NCI-H69 (cell line): Measurements from ENCODE around the gene DROSHA.
A peak's percentile ranks its signal among the peaks of the same experiment; 100 is the strongest.

ENCODE experiments used
- DNase-seq: peaks from one replicate; lab custom pipeline; 2025; lab: John Stamatoyannopoulos, UW

The DROSHA gene

DNA sequence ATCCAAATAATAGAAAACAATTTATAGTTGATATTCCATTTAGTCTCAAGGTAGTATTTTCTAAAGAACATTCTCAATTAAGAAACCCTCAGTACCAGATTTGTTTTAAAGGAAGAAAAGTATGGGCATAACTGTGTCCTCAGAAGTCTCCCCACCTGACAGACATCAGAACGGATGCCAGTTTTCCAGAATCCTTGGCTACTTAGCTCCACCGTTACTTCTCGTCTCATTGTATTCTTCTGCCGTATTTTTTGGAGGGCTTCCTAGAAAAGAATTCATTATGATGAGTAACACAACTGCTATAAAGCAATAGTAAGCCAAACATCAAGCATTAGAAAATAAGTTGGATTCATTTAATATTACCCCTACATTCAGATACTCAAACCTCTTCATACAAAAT, 67.8 kb downstream of the DROSHA start:
- no peak for DNase-seq

DNA sequence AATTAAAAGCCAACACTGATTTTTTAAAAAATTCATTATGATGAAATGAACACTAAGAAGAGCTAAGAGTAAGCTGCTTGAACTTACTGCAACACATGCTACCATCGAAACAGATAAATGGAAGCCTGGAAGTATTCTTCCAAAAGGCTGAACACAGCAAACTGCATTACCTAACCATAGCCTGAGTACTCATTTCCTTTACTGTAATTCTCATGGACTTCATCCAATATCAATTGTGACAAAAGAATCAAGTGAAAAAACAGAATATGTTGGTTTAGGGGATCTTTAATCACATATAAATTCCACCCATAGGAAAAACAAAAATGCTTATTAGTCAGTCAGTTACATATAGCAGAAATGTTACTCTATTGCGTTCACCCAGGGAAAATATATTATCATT, 68.5 kb downstream of the DROSHA start:
- DNase-seq: no peak

DNA sequence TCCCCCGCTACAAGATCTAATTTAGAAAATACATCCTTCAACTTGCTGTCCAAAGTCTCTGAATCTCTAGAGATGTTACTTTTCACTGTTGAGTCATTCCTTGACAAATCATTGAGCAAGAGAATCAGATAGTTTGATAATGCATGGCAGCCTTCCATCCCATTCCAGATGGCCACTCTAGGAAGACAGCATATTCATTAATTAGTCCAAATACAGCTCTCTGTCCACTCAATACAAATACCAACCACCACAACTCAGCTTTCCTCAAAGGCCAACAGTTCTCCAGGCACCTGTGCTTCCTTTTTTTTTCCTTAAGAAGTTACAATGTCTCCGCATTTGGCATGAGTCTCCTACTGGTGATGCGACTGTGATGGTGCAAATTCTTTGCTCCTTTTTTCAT, 72.3 kb downstream of the DROSHA start:
- no peak for DNase-seq

DNA sequence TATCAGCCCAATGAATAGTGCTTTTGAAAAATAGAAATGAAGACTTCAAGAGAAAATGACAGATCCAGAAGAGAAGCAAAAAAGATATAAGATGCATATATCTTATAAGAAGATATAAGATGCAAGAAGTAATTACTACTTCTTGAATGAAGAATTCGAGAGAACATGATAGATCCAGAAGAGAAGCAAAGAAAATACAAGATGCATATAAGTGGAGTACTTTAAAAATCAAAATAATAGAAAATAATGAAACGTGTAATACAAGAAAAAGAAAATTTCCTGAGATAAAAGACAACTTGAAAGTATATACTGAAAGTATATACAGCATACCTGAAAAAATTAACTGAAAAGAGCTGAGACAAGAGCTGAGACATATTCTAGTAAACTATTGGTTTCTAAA, 76.7 kb downstream of the DROSHA start:
- DNase-seq: no peak

DNA sequence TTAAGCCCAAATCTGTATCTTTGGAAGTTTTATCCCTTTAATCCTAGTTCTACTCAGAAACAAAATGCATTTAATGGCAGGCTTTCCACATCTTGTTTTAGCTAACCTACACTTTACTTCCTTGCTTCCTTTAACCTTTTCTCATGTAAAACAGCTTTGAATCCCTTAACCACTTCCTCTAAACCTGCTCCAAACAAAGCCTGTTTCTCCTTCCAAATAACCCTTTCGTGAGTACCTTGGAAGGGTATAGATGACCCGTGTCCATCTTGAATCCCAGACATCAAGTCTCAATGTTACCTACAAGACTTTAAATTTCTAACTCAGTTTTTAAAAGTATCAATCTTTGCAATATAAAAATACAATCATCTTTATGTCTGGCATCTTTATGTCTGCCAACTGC, 78.4 kb downstream of the DROSHA start:
- no peak for DNase-seq

DNA sequence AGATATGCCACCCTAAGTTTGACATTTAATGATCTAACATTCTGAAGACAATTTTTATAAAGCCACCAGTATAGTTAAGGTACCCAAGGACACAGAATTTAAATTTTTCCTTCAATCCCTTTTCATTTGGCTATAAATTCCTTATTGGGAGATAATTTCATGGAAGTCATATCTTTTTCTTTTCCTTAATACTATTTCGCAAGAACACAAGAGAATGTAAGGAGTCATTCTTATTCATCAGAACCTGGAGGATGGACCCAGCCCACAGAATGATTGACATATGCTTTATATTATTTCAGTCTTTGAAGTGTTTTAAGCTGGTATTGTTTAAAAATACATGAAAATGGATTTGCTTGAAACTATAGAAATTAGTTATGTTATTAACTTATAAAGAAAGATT, 79.6 kb downstream of the DROSHA start:
- no peak for DNase-seq

DNA sequence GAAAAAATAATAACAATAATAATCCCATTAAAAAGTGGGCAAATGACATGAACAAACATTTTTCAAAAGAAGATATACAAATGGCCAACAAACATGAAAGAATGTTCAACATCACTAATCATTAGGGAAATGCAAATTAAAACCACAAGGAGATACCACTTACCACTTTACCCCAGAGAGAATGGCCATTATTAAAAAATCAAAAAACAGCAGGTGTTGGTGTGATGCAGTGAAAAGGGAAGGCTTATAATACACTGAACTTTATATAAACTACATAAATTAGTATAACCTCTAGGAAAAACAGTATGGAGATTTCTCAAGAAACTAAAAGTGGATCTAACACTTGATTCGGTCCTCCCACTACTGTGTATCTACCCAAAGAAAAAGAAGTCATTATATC, 81.9 kb downstream of the DROSHA start:
- no peak for DNase-seq

DNA sequence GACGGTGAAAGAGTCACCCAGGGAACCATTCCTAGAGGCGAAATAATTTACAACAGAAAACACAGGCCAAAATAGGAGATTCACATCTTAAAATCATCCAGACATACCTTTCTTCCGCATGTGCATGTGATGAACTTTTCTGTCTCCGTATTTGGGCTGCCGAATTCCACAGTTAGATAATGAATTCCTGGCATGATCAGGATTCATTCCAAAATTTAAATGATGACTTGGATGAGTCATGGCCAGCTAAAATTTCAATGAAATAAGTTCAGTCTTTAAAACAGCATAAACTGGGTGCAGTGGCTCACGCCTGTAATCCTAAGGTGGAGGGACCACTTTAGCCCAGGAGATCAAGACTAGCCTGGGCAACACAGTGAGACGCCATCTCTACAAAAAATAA, 82.7 kb downstream of the DROSHA start:
- no peak for DNase-seq

DNA sequence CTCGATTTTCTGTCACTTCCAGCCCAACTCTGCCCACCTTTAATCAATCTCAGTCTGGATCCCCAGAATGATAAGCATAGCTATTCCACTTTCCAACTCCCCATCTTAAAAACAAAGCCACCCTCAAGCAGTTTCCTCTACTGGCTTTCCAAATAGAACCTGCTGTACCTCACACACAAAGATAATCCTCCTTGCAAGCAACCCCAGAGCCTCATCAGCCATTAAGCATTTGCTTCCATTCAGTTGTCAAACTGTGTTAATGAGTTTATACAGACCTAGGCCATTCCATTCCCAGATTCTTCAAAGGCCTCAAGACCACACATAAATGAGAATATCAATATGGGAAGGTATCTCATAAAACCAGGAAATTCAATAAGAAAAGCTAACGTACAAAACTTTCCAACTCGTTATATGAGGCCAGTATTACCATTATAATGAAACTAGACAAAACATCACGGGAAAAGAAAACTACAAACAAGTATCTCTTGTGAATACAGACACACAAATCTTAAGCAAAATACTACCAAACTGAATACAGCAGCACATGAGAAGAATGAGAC, 86.8 kb downstream of the DROSHA start:
- DNase-seq: no peak

DNA sequence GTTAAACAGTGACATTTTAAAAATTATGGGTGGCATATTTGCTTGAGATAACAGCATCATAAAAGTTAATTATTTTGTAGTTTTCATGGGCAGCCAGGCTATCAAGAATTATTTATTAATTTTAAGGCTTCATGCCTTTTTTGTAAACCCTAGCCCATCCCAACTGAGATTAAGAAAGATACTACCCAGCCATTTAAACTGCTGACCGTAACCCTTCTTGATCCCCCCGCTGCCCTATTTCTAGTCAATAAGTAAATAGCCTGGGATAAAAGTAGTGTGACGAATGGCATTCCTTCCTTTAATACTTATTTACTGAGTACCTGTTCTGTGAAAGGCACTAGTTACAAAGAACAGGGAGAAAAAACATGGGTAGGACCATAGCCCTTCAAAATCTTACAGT, 88.3 kb downstream of the DROSHA start:
- DNase-seq: no peak

DNA sequence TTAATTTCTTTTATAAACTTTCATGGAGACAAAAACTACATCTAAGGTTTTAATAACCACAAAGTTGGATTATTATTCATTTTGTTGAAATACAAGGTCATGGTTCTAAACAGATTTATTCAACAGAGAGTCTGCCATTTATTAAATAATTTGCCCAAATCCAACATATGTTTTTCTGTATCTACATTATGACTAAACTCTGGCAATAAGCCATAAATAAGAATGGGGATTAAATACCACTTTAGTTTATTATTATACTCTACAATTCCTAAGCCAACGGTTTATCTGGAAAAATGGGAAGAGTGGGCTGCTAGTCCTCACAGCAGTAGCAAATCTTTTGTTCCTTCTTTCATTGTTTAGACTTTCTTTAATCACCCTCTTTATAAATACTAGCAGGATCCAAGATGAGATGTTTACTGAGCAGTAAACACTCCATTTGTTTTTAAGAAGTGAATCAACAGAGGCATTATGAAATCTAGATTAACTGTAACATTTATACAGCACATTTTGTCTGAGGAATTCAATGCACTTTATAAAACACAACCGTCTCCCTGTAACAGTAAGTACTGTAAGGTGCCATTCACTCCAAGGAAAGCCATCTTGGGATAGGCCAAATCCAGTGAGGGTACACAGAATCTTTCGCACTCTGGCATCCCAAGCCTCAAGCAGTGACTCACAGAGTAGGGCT, 89.7 kb downstream of the DROSHA start:
- DNase-seq: peak; percentile 25

DNA sequence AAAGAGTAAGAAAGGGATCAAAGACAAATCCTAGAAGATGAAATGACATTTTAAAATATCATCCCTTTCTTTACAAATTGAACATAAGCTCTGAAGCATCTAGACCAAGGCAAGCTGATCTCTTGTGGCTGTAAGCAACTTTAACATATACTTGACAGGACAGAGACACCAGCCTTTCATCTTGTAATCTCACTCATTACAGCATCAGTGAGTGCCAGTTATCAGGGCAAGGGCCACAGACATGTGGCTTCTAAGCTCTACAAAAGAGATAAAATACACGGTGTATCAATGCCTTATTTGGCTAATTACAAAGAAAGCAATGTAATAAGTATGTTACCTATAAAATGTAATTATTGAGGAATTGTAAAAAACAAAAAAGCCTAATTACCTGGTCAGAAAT, 95.0 kb downstream of the DROSHA start:
- no peak for DNase-seq

DNA sequence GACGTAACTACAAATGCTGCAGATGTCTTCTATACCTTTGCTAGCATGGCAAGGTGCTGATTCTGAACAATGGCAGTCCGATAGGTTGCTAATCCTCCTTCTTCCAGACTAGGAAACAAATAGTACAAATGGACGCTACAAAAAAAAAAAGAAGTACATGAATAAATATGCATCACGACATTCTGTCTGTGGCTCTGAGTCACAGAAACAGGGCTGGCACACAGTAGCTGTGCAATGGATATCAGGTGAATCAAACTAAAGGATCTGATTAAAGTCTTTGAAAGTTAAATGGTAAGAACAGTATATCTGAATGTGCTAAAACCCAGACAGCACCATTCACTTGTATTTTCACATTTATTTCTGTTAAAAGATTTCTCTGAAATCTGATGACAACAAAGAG, 96.2 kb downstream of the DROSHA start:
- DNase-seq: no peak

DNA sequence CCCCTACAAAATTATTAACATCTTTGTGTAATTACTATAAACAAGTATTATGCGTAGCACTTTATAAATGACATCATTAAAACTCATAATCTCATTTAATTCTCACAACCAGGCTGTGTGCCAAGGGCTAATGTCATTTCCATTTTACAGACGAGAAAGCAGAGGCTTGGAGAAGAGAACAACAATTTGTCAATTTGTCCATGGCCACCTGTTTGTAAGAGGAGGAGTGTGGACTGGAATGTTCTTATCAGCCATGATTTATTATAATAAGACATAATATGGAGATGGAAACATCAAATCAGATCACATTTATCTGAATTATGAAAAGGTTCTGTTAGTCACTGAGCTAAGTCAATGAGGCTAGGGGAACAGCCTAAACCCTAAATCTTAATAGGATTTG, 97.0 kb downstream of the DROSHA start:
- DNase-seq: no peak

DNA sequence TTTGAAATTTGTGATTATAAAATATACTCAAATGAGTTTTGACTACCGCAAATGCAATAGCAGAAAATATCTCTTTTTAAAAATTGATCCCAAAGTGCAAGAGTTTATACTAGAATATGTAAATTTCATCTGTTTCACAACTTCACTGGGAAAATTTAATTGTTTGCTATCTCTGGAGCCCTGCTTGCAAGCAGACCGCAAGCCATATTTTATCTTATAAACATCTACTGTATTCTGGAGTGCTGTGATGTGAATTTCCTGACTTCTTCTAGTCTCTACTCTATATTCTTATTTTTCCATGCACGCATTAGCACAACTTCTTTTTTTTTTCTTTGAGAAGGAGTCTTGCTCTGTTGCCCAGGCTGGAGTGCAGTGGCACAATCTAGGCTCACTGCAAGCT, 98.7 kb downstream of the DROSHA start:
- DNase-seq: no peak

DNA sequence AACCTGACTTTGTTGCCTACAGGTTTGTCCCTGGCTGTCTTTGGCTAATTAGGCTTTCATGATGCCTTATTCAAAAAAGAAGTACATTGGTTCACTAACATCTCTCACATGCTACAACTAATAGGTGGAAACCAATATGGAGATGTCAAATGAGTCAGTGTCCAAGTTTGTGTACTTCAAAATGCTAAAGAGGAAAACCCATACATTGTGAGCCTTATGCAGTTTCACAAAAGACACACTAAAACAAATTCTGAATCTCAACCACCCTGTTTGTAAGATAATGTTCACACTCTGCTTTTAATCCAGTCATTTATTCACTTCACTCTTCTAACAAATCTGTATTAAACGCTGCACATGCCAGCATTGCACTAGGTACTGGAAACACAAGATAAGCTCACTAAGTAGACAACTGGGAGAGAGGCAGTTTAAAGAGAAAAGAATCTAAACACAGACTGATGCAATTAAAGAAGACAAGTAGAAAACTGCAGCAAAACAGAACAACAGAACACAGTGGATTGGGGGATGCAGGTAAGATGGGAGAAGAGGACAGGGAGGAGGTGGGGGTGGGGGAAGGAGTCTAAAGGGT, 104.1 kb downstream of the DROSHA start:
- DNase-seq: no peak

DNA sequence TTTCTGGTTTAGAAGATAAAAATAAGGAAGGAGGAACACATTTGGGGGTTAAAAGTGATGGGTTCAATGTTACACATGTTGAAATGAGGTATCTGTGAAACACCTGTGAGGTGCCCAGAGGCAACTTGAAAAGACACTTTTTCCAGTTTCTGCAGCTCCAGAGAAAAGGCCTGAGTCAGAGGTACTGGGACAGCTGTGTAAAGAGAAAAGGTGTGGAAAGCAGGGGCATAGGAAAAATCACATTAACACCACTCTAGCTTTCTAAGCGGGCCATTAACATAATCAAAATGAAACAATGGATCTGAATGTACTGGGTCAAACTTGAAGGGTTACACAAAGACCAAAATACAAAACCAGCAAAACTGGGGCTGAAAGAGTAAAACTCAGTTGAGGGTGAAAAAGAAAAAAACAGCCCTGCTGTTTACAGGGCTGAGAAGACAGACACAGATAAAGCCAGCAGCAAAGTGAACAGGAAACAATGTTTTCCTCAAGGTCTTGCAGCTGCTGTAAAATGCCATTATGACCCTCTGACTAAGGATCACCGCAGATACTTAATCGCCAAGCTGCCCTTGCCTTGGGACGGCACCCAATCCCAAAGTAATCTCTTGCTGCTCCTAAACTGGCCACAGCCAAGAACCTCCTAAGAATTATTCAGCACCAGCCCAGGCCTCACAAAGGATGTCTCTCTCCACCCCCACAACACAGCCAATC, 104.7 kb downstream of the DROSHA start:
- no peak for DNase-seq

DNA sequence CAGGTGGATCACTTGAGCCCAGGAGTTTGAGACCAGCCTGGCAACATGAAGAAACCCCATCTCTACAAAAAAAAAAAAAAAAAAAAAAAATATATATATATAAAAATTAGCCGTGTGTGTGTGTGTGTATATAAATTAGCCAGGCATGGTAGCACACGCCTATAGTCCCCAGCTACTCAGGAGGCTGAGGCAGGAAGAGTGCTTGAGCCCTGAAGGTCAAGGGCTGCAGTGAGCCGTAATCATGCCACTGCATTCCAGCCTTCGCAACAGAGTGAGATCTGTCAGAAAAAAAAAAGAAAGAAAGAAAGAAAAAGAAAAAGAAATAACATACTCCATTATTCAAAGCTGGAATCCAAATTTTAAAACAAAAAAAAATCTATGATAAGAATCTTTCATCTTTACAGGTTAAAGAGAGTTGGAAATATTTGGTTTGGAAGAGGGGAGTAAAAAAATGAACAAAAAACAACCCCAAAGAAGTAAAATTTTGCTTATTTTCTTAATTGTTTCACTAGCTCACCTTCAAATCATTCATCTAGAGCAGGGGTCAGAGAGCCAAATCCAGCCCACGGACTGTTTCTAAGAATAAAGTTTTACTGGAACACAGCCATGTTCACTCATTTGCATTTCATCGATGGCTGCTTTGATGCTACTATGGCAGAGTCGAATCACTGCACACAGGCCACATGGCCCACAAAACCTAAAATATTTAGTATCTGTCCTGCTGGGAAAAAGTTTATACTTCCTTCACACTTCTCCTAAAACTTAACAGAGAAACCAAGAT, 109.9 kb downstream of the DROSHA start:
- DNase-seq: no peak

DNA sequence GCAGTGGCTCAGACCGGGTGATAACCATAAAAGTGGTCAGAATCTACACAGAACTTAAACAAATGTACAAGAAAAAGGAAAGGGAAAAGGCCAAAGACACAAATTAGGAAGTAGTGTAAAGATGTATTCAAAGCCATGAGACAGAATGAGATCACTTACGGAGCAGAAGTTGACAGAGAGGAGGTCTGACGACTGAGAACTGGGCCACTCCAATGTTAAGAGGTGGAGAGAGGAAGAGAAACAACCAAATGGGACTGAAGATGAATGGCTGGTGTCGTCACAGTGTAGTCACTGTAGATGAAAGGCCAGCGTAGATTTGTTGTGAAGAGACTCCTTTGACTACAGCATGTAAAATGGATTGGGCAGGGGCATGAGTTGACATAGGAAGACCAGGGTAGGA, 114.4 kb downstream of the DROSHA start:
- no peak for DNase-seq

DNA sequence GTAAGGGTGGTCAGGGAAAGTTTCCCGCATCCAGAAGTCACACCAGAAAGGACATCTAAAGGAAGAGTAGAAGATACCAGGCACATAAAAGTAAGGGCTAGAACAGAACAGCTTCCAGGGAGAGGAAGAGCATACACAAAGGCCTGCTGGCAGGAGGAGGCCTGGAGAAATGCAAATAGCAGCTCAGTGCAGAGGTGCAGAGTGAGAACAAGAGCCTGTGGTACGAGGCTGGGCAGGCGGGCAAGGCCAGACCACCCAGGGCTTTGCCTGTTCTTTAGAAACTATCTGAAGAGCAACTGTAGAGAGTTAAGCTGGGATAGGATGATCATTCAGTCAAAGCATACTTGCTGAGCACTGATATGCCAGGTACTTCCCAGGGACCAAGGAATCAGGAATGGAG, 115.3 kb downstream of the DROSHA start:
- DNase-seq: no peak

DNA sequence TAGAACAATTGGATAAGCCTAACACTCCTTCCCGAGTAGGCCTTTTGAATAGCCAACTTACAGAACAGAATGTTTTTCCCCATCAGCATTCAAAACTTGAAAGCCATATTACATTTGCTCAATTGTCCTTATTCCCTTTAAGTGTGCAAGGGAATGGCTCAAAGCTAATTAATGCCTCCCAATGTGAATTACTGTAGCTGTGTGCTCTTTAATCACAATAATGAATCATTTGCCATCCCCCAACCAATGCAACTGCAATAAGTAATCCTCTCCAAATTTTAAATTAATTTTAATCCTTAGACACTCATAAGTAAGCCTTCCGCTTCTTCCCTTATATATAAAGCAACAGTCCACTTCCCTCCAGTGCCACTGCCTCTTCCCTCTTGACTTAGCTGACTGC, 115.9 kb downstream of the DROSHA start:
- no peak for DNase-seq
